NT2/D1 (cell line): ENCODE data around the gene MUC5B.

ENCODE experiments used
- SUZ12 ChIP-seq: IDR thresholded peaks from 2 replicates; pipeline ENCODE4 v1.6.1; 2011; ENCODE audit not compliant: insufficient read length, insufficient read depth; ENCODE audit errors: extremely low read depth
- YY1 ChIP-seq: IDR thresholded peaks from 2 replicates; pipeline ENCODE4 v1.6.1; 2011; ENCODE audit not compliant: insufficient read length, insufficient read depth
- ZNF274 ChIP-seq: IDR thresholded peaks from 2 replicates; pipeline ENCODE4 v1.6.1; 2011; ENCODE audit warnings: mild to moderate bottlenecking, low read depth, low read length

GRCh38 chr11:1267441-1268100 lies 44.7 kb downstream of the MUC5B start:
- no peak for TF ChIP-seq ZNF274
- TF ChIP-seq YY1 = no peak
- no peak for TF ChIP-seq SUZ12
